HPDE6-E6E7 (cell line): ENCODE measurements around the gene RPL7A.

ENCODE experiments used
- DNase-seq: peaks from one replicate; pipeline ENCODE4 v3.0.0; 2011; ENCODE audit warnings: missing footprints; ENCODE audit errors: extremely low spot score

Gene RPL7A

GRCh38 chr9:133347515-133347984 is 468 bp upstream of the RPL7A start:
- DNase-seq, result no peak

GRCh38 chr9:133348718-133349573 is 928 bp downstream of the RPL7A start:
- no peak for DNase-seq

- DNase-seq, result no peak
These were observed 2.1 kb downstream of the RPL7A start for GRCh38 chr9:133349965-133350616.

GRCh38 chr9:133351526-133351907 is 3.5 kb downstream of the RPL7A start:
- no peak for DNase-seq

- no peak for DNase-seq
These were observed 4.1 kb downstream of the RPL7A start for GRCh38 chr9:133351908-133352634.

- no peak for DNase-seq
These were observed 4.8 kb downstream of the RPL7A start for GRCh38 chr9:133352635-133353340.

- no peak for DNase-seq
These were observed 5.5 kb downstream of the RPL7A start for GRCh38 chr9:133353548-133353947.

- no peak for DNase-seq
These were observed 6.7 kb downstream of the RPL7A start for GRCh38 chr9:133354766-133355165.

GRCh38 chr9:133355881-133356357 is 7.9 kb downstream of the RPL7A start:
- no peak for DNase-seq

GRCh38 chr9:133356391-133357091 is 8.5 kb downstream of the RPL7A start, which contains the start of the genes SURF1 and SURF2:
TSS of gene SURF1 (minus strand) at chr9:133356487. CDS start at chr9:133356453, 34 bp downstream.
TSS of gene SURF2 (plus strand) at chr9:133356550. CDS start at chr9:133356593, 43 bp downstream.
- DNase-seq, result peak; percentile 81

- no peak for DNase-seq
These were observed 9.6 kb downstream of the RPL7A start for GRCh38 chr9:133357656-133358055.

- no peak for DNase-seq
These were observed 11.6 kb downstream of the RPL7A start for GRCh38 chr9:133359399-133360175.

GRCh38 chr9:133360400-133361393 is 12.7 kb downstream of the RPL7A start:
- no peak for DNase-seq

GRCh38 chr9:133361507-133362092 is 13.6 kb downstream of the RPL7A start:
- DNase-seq, result no peak

GRCh38 chr9:133362359-133363044 is 14.5 kb downstream of the RPL7A start:
- DNase-seq, result no peak

- DNase-seq, result no peak
These were observed 18.4 kb downstream of the RPL7A start for GRCh38 chr9:133366435-133366834.

GRCh38 chr9:133367221-133367620 is 19.2 kb downstream of the RPL7A start:
- no peak for DNase-seq

GRCh38 chr9:133367778-133368177 is 19.8 kb downstream of the RPL7A start:
- DNase-seq, result no peak
